ENCODE data around the gene ZNRF1. TPM values are rescaled to one million over a fixed set of nuclear protein-coding genes. Genes with fewer than 3 reads are reported as not detected.

The ZNRF1 gene
- total RNA-seq, 1 donor from 2014 or later, result 24.6 TPM

GRCh38 chr16:75048054-75048453 is 49.2 kb downstream of the ZNRF1 start:
- no peak for ATAC-seq
- intact Hi-C loops (cut with DNase I), result no loop called here
- DNase-seq (ENCODE audit: low spot score), result no peak

- intact Hi-C loops (cut with DNase I), result no loop called here
- no peak for ATAC-seq
These were observed 49.7 kb downstream of the ZNRF1 start for GRCh38 chr16:75048530-75048929.

DNA sequence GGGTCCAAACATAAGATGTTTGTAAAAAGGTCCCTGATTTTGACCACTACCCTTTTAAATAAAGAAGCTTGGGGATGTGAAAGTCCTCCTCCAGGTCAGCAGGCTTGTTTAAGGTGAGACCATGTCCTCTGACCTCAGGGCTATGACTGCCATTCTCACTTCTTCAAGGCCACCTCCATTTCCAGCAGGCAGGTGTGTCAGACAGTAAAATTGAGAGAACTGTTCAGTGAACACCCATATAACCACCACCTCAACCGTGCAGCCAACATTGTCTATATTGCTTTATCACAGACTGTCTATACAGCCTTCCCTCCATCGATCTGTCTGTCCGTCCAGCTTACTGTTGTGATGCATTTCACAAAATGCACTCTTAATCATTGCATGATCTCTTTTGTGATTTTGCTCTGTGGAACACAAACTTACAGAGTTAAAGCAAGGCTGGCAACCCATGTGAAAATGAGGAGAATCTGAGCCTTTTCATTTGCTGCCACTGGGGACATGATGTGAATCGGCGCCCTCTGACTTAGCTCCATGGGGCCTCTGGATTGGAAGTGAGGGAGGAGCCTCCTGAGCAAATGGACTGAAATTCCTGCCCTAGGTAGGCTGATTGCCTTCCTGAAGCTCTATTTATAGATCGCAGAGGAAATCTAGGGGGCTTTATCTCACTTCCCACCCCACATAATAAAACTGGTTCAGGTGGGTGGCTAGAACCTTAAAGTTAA is 53.8 kb downstream of the ZNRF1 start:
- DNase-seq (ENCODE audit: low spot score), result no peak
- intact Hi-C loops (cut with DNase I), result loop anchor here (10.0 kb wide), 1 partner anchor 52 kb away; no protein-coding TSS in a partner anchor
- ATAC-seq, result no peak

More at GRCh38 chr16:75048530-75048929, 49.7 kb downstream of the ZNRF1 start:
- DNase-seq (ENCODE audit: low spot score), result no peak

- ATAC-seq, result peak; percentile 27
- DNase-seq (ENCODE audit: low spot score), result peak; percentile 78
- intact Hi-C loops (cut with DNase I), result loop anchor here (10.0 kb wide), 1 partner anchor 51 kb away; no protein-coding TSS in a partner anchor
These were observed 55.1 kb downstream of the ZNRF1 start for GRCh38 chr16:75053791-75054555.

DNA sequence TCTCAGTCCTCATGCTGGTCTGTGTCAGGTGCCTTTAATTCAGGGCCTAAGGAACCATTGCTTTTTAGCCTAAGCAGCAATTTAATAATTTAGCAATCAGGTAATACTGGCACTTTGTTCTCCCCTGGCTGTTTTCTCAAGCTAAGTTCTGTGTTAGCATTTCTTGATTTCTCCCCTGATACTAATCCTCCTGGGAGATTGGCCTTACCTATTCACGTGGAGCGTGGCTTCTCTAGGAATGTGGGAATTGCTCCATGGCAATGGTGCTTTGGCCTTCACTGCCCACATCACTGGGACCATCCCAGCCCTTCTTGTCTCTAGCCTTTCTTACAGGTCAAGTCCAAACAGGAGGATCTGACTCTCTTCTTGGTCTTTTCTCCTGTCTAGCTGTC is 55.7 kb downstream of the ZNRF1 start:
- intact Hi-C loops (cut with DNase I), result loop anchor here (10.0 kb wide), 1 partner anchor 50 kb away; no protein-coding TSS in a partner anchor
- no peak for ATAC-seq
- no peak for DNase-seq (ENCODE audit: low spot score)

GRCh38 chr16:75058806-75059205 is 60.0 kb downstream of the ZNRF1 start:
- ATAC-seq, result no peak
- intact Hi-C loops (cut with DNase I), result loop anchor here (10.0 kb wide), 1 partner anchor 46 kb away; no protein-coding TSS in a partner anchor
- DNase-seq (ENCODE audit: low spot score), result no peak

- ATAC-seq (no peak), DNase-seq (ENCODE audit: low spot score) (no peak)
- intact Hi-C loops (cut with DNase I), result loop anchor here (10.0 kb wide), 1 partner anchor 45 kb away; no protein-coding TSS in a partner anchor
These were observed 60.6 kb downstream of the ZNRF1 start for GRCh38 chr16:75059411-75059810.

DNA sequence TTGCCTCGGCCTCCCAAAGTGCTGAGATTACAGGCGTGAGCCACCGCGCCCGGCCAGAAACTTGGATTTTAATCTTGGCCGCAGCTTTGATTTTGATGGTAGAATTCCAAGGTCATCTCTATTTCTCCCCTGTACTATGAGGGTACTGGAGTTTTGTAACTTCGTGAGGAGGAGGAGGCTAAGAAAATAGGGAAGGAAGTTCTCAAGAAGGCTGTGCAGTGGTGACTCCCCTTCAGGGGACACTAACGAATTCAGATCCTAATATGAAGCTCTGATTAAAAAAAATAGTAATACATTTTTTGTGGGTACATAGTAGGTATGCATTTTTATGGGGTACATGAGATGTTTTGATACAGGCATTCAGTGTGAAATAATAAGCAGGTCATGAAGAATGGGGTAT is 61.9 kb downstream of the ZNRF1 start:
- ATAC-seq (peak; percentile 40), DNase-seq (ENCODE audit: low spot score) (no peak)
- intact Hi-C loops (cut with DNase I), result no loop called here

DNA sequence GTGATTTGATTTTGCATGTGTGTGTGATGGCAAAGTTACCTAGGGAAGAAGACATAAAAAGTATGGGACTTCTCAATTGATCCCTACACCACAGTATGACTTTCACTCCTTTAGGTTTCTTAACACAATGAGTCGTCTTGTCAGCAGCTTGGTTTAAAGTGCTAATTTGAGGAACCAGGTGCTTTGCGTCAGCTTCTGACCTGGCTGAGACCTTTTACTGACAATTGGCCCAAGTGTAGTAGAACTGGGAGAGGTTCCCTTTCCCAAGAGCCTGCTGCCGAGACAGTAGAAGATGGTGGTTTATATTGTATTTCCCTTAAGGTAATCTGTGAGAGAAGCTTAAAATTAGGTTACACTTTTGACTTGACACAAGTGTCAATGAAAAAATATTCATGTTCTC is 62.8 kb downstream of the ZNRF1 start:
- intact Hi-C loops (cut with DNase I), result no loop called here

DNA sequence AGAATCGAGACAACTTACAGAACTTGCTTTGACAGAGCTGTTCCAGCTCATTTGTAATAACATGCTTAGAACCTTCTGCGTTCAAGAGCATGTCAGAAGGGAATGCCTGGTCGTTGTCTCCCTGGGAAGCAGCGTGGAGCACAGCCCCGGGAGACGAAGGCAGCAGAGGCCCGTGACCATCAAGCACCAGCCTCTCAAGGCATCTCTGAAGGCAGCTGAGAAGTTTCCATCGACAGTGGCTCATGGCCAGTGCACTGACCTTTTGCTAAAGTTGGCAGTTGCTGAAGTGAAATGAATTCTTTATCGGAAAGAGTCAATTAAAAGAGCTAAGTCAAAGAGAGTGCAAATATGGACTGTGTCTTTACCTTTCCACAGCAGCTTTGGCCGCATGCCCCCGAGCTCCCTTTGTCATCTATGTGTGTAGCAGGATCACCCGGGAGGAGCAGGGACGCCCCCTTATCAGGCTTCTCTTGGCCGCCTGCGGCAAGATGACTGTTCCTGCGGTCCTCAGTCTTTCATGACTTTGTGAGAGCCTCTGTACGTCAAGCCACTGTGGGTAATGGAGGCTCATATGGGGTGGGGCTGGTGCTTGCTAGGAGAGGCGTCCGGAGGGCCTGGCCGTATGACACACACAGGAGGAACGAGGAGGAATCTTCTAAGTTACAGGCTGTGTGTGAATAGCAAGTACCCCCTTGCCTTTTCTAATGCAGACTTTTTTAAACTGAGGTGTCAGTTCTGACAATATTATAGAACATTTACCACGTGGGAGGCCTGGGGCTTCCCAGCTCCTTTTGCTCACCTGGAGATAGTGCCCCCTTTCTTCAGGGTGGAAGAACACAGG is 63.5 kb downstream of the ZNRF1 start:
- DNase-seq (ENCODE audit: low spot score) (no peak), ATAC-seq (peak; percentile 44)
- intact Hi-C loops (cut with DNase I), result no loop called here

More for the DNA sequence above, 62.8 kb downstream of the ZNRF1 start:
- no peak for ATAC-seq
- DNase-seq (ENCODE audit: low spot score), result no peak

- DNase-seq (ENCODE audit: low spot score) (no peak), ATAC-seq (no peak)
- intact Hi-C loops (cut with DNase I), result no loop called here
These were observed 64.1 kb downstream of the ZNRF1 start for GRCh38 chr16:75062976-75063346.

DNA sequence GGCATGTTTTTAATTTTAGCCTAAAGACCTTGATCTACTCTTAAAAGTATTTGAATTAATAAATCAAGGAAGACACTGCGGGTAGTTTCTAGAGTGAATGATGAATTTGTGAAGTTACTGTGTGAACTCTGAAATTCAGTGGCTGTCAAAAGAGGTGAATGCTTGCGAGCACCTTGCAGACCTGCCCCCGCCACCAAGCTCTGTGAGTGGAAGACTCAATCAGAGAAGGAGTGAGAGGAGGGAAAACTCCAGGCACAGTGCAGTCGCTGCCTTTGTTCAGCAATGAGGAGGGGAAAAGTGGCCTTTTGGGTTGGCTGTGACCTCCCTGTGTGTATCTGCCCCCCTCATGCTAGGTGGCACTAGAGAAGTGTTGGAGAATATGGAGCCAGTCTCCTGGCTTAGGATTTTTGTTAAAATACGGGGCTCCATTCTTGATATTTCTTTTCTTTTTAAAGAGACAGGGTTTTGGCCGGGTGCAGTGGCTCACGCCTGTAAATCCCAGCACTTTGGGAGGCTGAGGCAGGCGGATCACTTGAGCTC is 64.8 kb downstream of the ZNRF1 start:
- DNase-seq (ENCODE audit: low spot score), result no peak
- no peak for ATAC-seq
- intact Hi-C loops (cut with DNase I), result no loop called here

DNA sequence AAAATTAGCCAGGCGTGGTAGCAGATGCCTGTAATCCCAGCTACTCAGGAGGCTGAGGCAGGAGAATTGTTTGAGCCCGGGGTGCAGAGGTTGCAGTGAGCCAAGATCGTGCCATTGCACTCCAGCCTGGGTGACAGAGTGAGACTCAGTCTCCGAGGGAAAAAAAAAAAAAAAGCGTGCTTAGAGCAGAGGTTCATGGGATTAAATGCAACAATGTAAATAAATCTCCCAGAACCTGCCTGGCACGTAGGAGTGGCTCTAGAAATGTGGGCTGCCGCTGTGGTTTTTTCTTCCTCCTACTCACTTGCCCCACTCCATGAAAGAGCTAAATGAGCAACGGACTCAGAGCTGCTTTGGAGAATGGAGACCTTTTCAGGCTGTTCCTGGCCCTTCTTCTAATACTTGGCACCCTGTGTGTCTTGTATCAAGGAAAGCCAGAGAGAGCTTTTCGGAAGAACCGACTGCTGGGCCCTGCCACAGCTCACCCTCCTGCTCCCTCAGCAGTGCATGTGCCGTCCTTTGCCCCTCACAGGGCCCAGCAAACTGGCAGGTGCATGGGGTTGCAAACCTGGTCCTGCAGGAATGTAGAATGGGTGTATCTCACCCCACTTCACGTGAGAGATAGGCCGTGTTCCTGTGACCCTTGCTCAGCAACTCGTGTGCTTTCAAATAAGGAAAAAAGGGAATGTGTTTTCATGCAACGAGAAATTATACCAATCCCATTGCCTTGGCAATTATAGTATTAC is 65.8 kb downstream of the ZNRF1 start:
- intact Hi-C loops (cut with DNase I), result no loop called here
- ATAC-seq (no peak), DNase-seq (ENCODE audit: low spot score) (no peak)

DNA sequence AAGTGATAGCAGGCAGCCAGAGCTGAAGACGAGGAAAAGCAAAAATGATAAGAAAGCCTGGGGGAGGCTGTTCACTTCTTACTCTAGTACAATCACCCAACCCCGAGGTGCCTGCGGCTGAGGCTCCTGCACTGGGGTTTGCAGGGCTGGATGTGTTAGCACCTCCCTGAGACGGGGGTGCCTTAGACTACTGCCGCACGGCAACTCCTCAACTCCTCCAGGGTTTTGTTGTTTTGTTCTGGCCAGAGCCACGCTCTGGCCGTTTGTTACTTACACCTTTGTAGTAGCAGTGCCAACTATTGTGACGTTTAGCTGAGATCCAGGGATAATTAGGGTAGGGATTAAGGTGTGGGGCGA is 66.3 kb downstream of the ZNRF1 start:
- no peak for ATAC-seq
- intact Hi-C loops (cut with DNase I), result no loop called here
- no peak for DNase-seq (ENCODE audit: low spot score)

DNA sequence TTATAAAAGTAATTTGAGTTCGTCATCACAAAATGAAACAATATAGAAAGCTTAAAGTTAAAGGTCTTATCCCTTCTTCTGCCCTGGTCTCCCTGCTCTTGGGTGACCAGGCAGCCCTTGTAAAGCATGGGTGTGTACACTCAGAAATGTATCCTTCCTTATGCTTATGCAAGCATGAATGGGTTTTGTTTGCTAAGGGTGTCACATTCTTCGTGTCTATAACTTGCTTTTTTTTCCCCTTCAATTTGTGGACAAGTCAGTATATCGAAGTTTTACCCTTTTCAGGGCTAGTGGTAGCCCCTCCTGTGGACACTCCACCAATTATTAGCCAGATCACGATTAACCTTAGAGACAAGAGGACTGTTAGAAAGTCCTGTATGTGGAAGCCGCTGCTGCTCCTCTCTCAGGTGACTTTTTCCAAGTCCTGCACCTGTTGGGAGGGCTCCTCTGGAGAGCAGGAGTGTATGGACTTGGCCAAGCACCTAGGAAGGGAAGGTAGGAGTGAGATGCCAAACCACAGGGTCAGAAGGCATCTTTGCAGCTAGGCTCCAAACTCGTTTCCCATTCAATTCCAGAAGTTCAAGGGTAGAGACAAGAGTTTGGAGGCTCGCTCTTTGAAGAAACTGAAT is 66.8 kb downstream of the ZNRF1 start:
- ATAC-seq (no peak), DNase-seq (ENCODE audit: low spot score) (no peak)

DNA sequence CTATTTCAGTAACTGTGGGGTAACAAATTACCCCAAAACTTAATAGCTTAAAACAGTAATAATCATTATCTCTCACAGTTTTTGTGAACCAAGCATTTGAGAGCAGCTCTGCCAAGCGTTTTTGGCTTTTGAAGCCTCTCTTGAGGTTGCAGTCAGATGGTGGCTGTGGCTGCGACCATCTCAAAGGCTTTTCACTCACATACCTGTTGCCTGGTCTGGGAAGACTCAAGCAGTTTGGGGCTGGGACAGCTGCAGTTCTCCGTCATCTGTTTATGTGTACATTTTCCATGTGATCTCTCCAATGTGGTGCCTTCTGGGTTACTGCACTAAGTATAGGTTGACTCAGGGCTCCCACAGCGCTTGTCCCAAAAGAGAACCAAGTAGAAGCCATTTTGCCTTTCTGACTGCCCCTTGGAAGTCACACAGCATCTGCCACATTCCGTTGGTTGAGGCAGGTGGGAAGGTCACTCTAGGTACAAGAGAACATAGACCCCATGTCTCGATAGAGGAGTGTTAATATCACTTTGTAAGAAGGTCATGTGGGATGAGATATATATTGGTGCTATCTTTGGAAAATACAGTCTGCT is 68.1 kb downstream of the ZNRF1 start:
- ATAC-seq (no peak), DNase-seq (ENCODE audit: low spot score) (no peak)
- intact Hi-C loops (cut with DNase I), result no loop called here

More for the DNA sequence above, 66.8 kb downstream of the ZNRF1 start:
- intact Hi-C loops (cut with DNase I), result no loop called here

GRCh38 chr16:75068085-75069031 is 69.5 kb downstream of the ZNRF1 start:
- ATAC-seq (no peak), DNase-seq (ENCODE audit: low spot score) (no peak)
- intact Hi-C loops (cut with DNase I), result no loop called here
